Glomerular endothelial cell (primary cell): ENCODE data around the gene KCMF1. TPM values are rescaled to one million over a fixed set of nuclear protein-coding genes. Genes with fewer than 3 reads are reported as not detected.
A peak's percentile ranks its signal among the peaks of the same experiment; 100 is the strongest.

Source experiments
- DNase-seq: peaks from one replicate; pipeline ENCODE4 v3.0.0-alpha.2; 2011; ENCODE audit warnings: low read depth, low spot score; ENCODE audit errors: extremely low read depth
- total RNA-seq: library from RNA; depleted of rRNA; stranded (reverse); fragments of >200 nt; gene quantifications from 2 replicates; pipeline ENCODE4 v1.2.3, GENCODE V29; 2015

KCMF1 gene
- total RNA-seq, 1 donor from 2014 or later = 54.3 TPM

DNA sequence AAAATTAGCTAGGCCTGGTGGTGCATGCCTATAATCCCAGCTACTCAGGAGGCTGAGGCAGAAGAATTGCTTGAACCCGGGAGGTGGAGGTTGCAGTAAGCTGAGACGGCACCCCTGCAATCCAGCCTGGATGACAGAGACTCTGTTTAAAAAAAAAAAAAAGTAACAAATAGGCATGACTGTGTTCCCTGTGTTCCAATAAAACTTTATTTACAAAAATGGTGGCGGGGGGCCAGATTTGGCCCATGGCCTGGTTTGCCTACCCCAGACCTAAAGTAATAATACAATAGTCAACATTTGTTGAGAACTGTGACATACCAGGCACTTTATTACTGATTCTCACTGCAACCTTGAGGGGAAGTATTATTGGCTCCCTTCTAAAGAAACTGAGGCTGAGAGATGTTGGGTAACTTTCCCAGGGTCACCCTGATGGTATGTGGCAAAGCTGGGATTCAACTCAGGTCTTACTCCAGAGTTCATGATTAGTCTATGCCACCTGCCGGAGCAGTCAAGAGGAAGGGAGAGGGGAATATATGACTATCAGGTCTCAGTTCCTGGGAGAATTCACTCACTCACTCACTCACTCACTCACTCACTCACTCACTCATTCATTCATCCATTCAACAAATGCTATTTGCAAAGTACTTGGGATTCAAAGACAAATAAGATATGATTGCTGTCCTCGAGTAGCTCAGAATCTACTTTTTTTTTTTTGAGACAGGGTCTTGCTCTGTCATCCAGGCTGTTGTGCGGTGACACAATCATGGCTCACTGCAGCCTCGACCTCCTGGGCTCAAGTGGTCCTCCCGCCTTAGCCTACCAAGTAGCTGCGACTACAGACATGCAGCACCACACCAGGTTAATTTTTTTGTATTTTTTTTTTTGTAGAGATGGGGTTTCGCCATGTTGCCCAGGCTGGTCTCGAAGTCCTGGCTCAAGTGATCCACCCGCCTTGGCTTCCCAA, 14.3 kb upstream of the KCMF1 start:
- DNase-seq = no peak

DNA sequence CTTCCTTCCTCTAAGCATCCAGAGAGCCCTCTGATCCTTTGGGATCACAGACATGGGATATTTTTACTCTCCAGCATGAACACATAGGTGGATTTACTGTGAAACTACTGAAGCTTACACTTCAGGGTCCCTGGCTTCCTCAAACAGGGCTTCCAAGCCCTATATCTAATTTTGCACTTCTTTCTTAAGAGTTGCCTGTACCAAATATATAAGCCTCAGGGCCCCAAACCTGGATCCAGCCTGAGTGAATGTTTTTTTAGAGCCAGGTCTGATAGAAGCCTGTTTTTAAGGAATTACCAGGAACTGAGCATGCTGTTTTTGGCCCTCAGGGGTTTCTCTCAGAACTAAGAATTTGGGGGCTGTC, 13.2 kb upstream of the KCMF1 start:
- DNase-seq = no peak

- peak; percentile 68 for DNase-seq
Measured at GRCh38 chr2:84958135-84959059, 12.6 kb upstream of the KCMF1 start.

- DNase-seq = no peak
Measured at GRCh38 chr2:84959095-84959565, 11.8 kb upstream of the KCMF1 start.

- DNase-seq = no peak
Measured at GRCh38 chr2:84959566-84960506, 11.1 kb upstream of the KCMF1 start.

DNA sequence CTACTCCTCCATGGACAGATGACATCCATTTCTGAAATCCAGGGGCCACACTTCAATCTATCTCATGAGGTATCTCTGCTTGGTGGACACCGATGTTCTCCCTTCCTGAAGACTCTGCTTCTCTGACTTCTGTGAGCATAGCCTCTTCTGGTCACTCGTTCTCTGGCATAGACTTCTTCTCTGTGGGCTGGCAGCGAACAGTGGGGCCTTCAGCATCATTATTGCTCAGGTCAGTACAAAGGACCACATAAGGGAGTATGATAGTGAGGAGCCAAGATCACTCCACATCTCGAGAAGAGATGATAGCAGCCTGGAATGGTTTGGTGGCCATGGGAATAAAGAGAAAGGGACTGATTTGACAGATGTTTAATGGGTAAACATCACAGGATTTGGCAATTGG, 8.0 kb upstream of the KCMF1 start:
- no peak for DNase-seq

DNA sequence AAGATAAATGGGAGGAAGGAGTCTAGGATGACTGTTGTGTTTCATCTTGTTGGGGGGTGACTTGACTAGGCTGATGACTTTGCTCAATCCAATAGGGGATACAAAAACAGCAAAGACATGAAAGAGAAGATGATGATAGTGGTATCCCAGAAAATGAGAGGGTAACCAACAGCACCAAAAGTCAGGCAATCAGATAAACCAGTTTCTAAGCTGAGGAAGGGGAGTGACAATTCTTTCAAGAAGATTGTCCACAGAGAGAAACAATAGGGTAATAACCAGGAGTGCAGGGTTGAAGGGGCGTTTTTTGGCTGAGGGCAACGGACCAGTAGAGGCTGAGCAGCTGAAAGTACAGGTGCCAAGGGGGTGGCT, 7.7 kb upstream of the KCMF1 start:
- DNase-seq = no peak

DNA sequence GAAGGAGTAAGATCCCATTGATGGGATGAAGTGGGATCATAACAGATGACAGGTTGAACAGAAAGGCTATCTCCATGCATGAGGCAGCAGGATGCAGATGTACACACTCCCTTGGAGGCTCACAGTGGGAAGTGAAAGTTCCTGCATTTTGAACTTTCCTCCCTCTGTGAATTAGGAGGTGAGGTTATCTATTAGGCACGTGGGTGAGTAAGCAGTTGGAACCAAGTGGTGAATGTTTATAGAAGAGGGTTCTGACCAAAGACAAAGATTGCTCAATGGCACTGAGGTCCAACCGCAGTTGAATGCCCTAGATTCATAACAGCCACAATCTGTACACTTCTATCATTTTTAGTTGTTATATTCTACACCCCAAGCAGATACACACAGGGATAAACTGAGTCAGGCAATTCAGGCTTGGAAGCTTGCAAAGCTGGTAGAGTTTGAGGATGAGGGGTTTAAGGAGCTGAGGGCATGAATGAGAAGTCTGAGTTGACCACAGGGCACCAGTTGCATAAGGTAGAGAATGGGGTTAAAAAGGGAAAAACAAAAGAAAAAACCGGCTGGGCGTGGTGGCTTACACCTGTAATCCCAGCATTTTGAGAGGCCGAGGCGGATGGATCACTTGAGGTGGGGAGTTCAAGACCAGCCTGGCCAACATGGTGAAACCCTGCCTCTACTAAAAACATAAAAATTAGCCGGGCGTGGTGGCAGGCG, 7.1 kb upstream of the KCMF1 start:
- DNase-seq = no peak

GRCh38 chr2:84964406-84965191, 6.4 kb upstream of the KCMF1 start:
- no peak for DNase-seq

DNA sequence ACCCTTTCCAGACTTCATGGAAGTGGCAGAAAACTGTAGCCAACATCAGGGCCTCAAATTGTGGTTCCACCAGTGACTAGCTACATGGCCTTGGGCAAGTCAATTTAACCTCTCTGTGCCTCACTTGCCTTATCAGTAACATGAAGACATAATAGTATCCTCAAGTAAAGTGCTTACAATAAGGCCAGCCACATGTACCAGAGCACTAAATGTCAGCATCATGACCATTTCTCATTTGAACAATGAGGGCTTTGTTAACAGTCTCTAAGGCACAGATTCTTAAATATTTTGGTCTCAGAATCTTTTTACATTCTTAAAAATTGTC, 5.8 kb upstream of the KCMF1 start:
- DNase-seq = no peak

- no peak for DNase-seq
Measured at GRCh38 chr2:84965827-84966226, 5.1 kb upstream of the KCMF1 start.

GRCh38 chr2:84966731-84967130, 4.2 kb upstream of the KCMF1 start:
- no peak for DNase-seq

DNA sequence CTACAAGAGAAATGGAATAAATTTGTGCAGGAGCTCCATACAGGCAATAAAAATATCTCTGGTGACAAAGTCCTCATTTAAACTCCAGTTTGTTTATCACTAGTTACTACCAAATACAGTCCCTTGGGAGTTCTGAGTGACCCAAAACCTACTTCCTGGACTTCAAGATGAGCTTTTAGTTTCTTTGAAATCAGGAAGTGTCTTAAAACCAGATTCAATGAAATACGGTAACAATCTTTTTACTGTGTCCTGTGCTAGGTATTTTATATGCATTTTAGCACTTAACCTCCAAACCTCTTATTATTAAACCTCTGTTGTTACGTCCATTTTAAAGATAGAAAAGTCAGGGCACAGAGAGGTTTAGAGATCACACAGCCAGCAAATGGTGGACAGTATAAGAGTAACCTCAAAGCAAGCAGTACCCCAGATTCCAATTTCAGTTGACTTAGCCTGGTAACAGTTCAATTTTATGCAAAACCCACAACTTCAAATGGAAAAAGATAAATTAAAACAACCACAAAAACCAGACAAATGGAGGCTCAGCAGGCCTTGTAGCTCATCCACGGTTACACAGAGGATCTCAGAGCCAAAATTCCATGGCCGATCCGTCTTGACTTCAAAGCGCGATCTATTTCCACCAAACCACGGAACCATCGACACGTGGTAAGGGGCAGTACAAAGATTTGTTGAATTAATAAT, 1.3 kb upstream of the KCMF1 start:
- no peak for DNase-seq

GRCh38 chr2:84970210-84970867, 622 bp upstream of the KCMF1 start:
- no peak for DNase-seq

- DNase-seq = no peak
Measured at GRCh38 chr2:84971510-84972206, 697 bp downstream of the KCMF1 start.

- DNase-seq = no peak
Measured at GRCh38 chr2:84972207-84972783, 1.3 kb downstream of the KCMF1 start.

DNA sequence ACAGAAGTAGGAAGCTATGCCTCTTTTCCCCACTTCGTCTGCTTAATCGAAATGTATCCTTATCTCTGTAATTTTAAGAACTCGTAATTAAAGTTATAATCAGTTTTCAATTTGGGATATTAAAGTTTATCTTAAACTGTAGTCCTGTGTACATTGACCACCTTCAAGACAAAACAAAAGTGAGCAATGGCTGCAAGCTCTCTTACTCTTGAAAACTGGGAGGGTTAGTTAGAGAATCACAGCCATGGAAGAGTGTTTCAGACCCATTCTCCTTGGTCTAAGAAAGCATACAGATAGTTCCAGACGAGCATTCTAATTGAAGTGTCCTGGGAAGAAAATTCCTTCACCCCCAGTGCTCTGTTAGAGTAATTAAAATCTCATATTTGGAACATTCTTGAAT, 2.0 kb downstream of the KCMF1 start:
- DNase-seq = no peak
